ENCODE results near the gene CST5.
"Not testable (repeated sequence)": the region's sequence is repeated elsewhere in the genome, so short reads cannot be mapped to it uniquely, and the experiment has no call there.

- TF ChIP-seq, protein P1, sequence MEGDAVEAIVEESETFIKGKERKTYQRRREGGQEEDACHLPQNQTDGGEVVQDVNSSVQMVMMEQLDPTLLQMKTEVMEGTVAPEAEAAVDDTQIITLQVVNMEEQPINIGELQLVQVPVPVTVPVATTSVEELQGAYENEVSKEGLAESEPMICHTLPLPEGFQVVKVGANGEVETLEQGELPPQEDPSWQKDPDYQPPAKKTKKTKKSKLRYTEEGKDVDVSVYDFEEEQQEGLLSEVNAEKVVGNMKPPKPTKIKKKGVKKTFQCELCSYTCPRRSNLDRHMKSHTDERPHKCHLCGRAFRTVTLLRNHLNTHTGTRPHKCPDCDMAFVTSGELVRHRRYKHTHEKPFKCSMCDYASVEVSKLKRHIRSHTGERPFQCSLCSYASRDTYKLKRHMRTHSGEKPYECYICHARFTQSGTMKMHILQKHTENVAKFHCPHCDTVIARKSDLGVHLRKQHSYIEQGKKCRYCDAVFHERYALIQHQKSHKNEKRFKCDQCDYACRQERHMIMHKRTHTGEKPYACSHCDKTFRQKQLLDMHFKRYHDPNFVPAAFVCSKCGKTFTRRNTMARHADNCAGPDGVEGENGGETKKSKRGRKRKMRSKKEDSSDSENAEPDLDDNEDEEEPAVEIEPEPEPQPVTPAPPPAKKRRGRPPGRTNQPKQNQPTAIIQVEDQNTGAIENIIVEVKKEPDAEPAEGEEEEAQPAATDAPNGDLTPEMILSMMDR (IDR thresholded peaks at IDR 0.05; ENCODE audit: low read length): not testable (repeated sequence)
- TF ChIP-seq EZH2phosphoT487 (IDR thresholded peaks at IDR 0.05; ENCODE audit: low read length); EZH2 (optimal IDR thresholded peaks at IDR 0.05; ENCODE audit: low read depth, low read length): not testable (repeated sequence)
These were observed 34.9 kb upstream of the CST5 start for GRCh38 chr20:23914469-23914868.
